ENCODE data around the gene WNT16. TPM values are rescaled to one million over a fixed set of nuclear protein-coding genes. Genes with fewer than 3 reads are reported as not detected.

WNT16 gene
- total RNA-seq, 1 experiment from 2014 or later = not detected

DNA sequence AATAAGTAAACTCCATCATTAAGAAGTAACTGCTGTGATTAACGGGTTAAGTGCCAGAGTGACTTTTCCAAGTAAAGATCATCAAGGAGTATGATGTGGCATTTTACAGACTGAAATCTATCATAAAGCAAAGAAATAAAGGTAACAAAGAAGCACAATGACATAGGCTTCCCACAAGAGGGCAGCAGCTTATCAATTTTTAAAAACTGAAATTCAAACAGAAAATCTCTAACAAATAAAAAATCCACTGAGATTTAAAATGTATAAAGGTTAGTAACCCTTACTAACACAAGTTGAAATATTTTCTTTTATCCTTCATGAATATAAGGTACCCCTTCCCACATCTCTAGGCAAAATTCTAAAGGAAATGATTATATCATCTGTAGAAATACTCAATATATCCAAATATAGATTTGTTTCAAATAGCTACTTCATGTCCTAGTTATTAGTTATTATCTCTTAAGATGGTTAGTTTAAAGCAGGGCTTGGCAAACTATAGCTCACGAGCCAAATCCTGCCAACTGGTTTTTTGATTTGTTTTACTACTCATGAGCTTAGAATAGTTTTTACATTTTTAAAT, 38.1 kb downstream of the WNT16 start:
- H2BK15ac ChIP-seq (ENCODE audit: low read depth, low read length) = no peak overlapping the region
- TF ChIP-seq, protein P1, sequence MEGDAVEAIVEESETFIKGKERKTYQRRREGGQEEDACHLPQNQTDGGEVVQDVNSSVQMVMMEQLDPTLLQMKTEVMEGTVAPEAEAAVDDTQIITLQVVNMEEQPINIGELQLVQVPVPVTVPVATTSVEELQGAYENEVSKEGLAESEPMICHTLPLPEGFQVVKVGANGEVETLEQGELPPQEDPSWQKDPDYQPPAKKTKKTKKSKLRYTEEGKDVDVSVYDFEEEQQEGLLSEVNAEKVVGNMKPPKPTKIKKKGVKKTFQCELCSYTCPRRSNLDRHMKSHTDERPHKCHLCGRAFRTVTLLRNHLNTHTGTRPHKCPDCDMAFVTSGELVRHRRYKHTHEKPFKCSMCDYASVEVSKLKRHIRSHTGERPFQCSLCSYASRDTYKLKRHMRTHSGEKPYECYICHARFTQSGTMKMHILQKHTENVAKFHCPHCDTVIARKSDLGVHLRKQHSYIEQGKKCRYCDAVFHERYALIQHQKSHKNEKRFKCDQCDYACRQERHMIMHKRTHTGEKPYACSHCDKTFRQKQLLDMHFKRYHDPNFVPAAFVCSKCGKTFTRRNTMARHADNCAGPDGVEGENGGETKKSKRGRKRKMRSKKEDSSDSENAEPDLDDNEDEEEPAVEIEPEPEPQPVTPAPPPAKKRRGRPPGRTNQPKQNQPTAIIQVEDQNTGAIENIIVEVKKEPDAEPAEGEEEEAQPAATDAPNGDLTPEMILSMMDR (conservative IDR thresholded peaks at IDR 0.05) = peak; percentile 78
- H3K18ac ChIP-seq (ENCODE audit: insufficient read length, low read depth, low read length) = no peak overlapping the region
- no peak overlapping the region for H2BK120ac ChIP-seq (ENCODE audit: low read depth, low read length, poor library complexity, severe bottlenecking)
- H3K27me3 Mint-ChIP-seq (ENCODE audit: low read depth) = no peaks in the 10 kb centered on the region
- H4K5ac ChIP-seq (ENCODE audit: insufficient read length, low read depth, low read length) = no peak overlapping the region
- no peak overlapping the region for H2AK5ac ChIP-seq (ENCODE audit: insufficient read length, low read length)
- DNase-seq = no peak
- no peaks in the 10 kb centered on the region for H3K79me1 ChIP-seq (ENCODE audit: insufficient read depth, low read depth, low read length, poor library complexity, severe bottlenecking)
- no peaks in the 10 kb centered on the region for H3K23me2 ChIP-seq (ENCODE audit: insufficient read length, low read depth, low read length, poor library complexity, severe bottlenecking)
- H3K4ac ChIP-seq (ENCODE audit: low read depth, low read length) = no peak overlapping the region
- no peaks in the 10 kb centered on the region for H3K79me2 ChIP-seq (ENCODE audit: insufficient read depth, low read length)
- no peak overlapping the region for H3K9ac ChIP-seq (ENCODE audit: extremely low read depth, insufficient read length, low read length)
- no peaks in the 10 kb centered on the region for H3K9me3 Mint-ChIP-seq
- no peaks in the 10 kb centered on the region for H3K9me3 ChIP-seq (ENCODE audit: control insufficient read depth, low read depth, low read length)
- no peak overlapping the region for H2BK20ac ChIP-seq (ENCODE audit: low read depth, low read length, poor library complexity, severe bottlenecking)
- no peaks in the 10 kb centered on the region for H3K4me1 ChIP-seq (ENCODE audit: insufficient read depth, low read length)
- H3K27ac ChIP-seq (ENCODE audit: insufficient read length, low read depth, low read length) = no peak overlapping the region
- no peak overlapping the region for H2BK5ac ChIP-seq (ENCODE audit: insufficient read length, low read length)
- no peak overlapping the region for H3K14ac ChIP-seq (ENCODE audit: insufficient read depth, low read length)
- peaks cover 13 to 15% of the 10 kb centered on the region in 2 experiments for H3K4me1 Mint-ChIP-seq
- H3T11ph ChIP-seq (ENCODE audit: low read length) = no peak overlapping the region
- peaks cover 16 to 63% (median 44%) of the 10 kb centered on the region in 3 experiments; a peak in 6 of 7 replicates for H3K36me3 Mint-ChIP-seq (ENCODE audit: insufficient read depth in 1 of 3, low read depth in 3 of 3)
- H2BK12ac ChIP-seq (ENCODE audit: insufficient read length, low read depth, low read length) = no peak overlapping the region
- H3K4me2 ChIP-seq (ENCODE audit: insufficient read depth, insufficient read length, low read length) = no peak overlapping the region
- no peak overlapping the region for H3K56ac ChIP-seq (ENCODE audit: insufficient read length, low read depth, low read length)
- H3K4me3 Mint-ChIP-seq = no peak overlapping the region
- H4K8ac ChIP-seq (replicated peaks; ENCODE audit: insufficient read length, low read depth, low read length) = no peak overlapping the region
- H3K23ac ChIP-seq (ENCODE audit: insufficient read length, low read depth, low read length) = no peak overlapping the region
- no peak overlapping the region for H3K27ac Mint-ChIP-seq
- no peak overlapping the region for H2AFZ ChIP-seq (ENCODE audit: low read length)
- no peaks in the 10 kb centered on the region for H4K20me1 ChIP-seq (ENCODE audit: control insufficient read depth, insufficient read depth, insufficient read length)
- no peak overlapping the region for H4K91ac ChIP-seq (ENCODE audit: insufficient read length, low read depth, low read length)
- no peaks in the 10 kb centered on the region; the same call in 1 of the 2 replicates for H3K27me3 ChIP-seq (ENCODE audit: insufficient read depth, low read length)
- WGBS (ENCODE audit: extremely low coverage, insufficient read length, low lambda C conversion rate) = no CpG with 5 or more reads among the region's 2 CpGs
